GM23248 (cell line): ENCODE measurements around the gene TRAF3.

ENCODE experiments used
- EZH2 ChIP-seq: fragments of 200-600 bp; sonication (generic); IDR thresholded peaks from 2 replicates; pipeline ENCODE4 v1.6.1; 2018; ENCODE audit warnings: antibody characterized with exemption, mild to moderate bottlenecking; ENCODE audit not compliant: insufficient read depth, poor library complexity, severe bottlenecking
- EZH2phosphoT487 ChIP-seq: fragments of 200-600 bp; sonication (generic); IDR thresholded peaks from 2 replicates; pipeline ENCODE4 v1.6.1; 2018; ENCODE audit warnings: antibody characterized with exemption, moderate library complexity, mild to moderate bottlenecking, low read depth; ENCODE audit not compliant: insufficient read depth

DNA sequence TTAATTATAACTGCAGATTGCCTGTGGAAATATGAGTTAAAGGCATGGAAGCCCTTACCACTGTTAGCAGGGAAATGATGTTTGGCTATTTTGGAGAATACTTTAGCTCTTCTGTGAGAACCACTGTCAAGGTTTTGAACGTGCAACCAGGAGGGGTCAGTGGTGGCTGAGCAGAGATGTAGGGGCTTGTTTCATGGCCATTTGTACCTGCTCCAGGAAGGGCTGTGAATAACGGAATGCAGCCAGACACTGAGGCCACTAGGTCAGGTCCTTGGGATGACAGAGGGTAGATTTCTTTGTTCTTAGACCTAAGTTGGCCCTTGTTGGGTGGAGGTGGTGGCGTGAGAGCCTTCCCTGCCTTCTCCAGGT lies 8.3 kb downstream of the TRAF3 start:
- TF ChIP-seq EZH2phosphoT487, result no peak
- TF ChIP-seq EZH2, result no peak
